Measurements from ENCODE around the gene CYFIP2. TPM values are rescaled to one million over a fixed set of nuclear protein-coding genes. Genes with fewer than 3 reads are reported as not detected.

The CYFIP2 gene
- total RNA-seq, 4 donors from 2014 or later, result 46.5 to 155 (median 57.2) TPM

GRCh38 chr5:157331807-157332206 is 65.9 kb downstream of the CYFIP2 start:
- Histone ChIP-seq H3K4me3 (no peak overlapping the region), H3K27ac (no peak overlapping the region), H3K27me3 (no peaks in the 10 kb centered on the region), H3K4me1 (no peaks in the 10 kb centered on the region), H3K9me3 (no peaks in the 10 kb centered on the region), H3K36me3 (peaks cover 0 to 18% (median 0%) of the 10 kb centered on the region in 3 donors)
- no peak for DNase-seq
- no peak for TF ChIP-seq CTCF (IDR thresholded peaks at IDR 0.05)
- TF ChIP-seq POLR2A (IDR thresholded peaks at IDR 0.05), result no peak

DNA sequence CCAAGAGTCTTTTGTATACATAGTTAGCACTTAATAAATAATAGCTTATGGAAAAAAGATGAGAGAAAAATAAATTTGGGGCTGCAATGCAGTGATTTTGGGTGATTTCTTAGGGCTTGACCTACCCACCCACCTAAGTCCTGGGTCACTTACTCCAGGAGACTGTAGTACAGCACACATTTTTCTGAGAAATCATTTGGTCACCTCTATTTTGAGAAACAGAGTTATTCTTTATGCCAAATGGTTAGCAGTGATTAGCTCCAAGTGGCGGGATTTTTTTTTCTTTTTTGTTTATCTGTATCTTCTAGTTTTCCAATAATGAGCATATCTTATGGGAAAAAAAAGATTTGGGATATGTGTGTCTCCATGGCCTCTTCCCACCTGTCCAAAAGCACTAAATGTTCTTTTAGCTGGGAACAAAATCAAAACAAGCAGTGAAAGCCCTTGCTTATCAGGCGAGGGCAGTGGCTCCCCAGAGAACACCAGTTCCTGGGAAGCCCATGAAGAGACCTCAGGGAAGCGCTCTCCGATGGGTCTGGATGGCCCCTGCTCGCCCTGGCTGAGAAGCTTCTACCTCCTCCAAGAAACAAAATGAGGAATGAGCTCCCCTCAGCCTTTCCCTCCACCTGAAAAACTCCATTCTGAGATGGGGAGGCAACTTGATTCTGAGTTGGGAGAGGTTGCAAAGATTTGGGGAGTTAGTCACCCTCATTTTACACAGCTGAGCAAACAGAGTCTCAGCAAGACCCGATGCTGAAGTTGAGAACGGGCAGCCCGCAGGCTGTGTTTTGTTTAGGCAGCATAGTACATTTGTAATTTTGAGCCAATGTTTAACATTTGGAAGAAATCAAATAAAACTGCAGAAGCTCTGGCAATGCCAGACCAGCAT is 69.9 kb downstream of the CYFIP2 start:
- no peak for DNase-seq
- no peak overlapping the region for H3K4me3 ChIP-seq
- TF ChIP-seq POLR2A (IDR thresholded peaks at IDR 0.05) (no peak), CTCF (IDR thresholded peaks at IDR 0.05) (no peak)
- no peak overlapping the region for H3K27ac ChIP-seq
- no peaks in the 10 kb centered on the region for H3K9me3 ChIP-seq
- H3K27me3 ChIP-seq, result no peaks in the 10 kb centered on the region
- H3K36me3 ChIP-seq, result peaks cover 0 to 15% (median 0%) of the 10 kb centered on the region in 3 donors
- no peaks in the 10 kb centered on the region for H3K4me1 ChIP-seq

GRCh38 chr5:157336423-157336744 is 70.5 kb downstream of the CYFIP2 start:
- no peak overlapping the region for H3K4me3 ChIP-seq
- no peak for DNase-seq
- H3K27me3 ChIP-seq, result no peaks in the 10 kb centered on the region
- peaks cover 0 to 11% (median 0%) of the 10 kb centered on the region in 3 donors for H3K36me3 ChIP-seq
- TF ChIP-seq CTCF (IDR thresholded peaks at IDR 0.05) (no peak), POLR2A (IDR thresholded peaks at IDR 0.05) (no peak)
- no peak overlapping the region for H3K27ac ChIP-seq
- no peaks in the 10 kb centered on the region for H3K4me1 ChIP-seq
- H3K9me3 ChIP-seq, result no peaks in the 10 kb centered on the region

- H3K4me1 ChIP-seq, result no peaks in the 10 kb centered on the region
- no peaks in the 10 kb centered on the region for H3K36me3 ChIP-seq
- H3K27me3 ChIP-seq, result no peaks in the 10 kb centered on the region
- H3K27ac ChIP-seq, result no peak overlapping the region
- no peak for DNase-seq
- no peak overlapping the region for H3K4me3 ChIP-seq
- no peak for TF ChIP-seq CTCF (IDR thresholded peaks at IDR 0.05)
- TF ChIP-seq POLR2A (IDR thresholded peaks at IDR 0.05), result no peak
- no peaks in the 10 kb centered on the region for H3K9me3 ChIP-seq
Measured at GRCh38 chr5:157339409-157339808, 73.5 kb downstream of the CYFIP2 start.

GRCh38 chr5:157342822-157343402 is 77.0 kb downstream of the CYFIP2 start:
- Histone ChIP-seq H3K4me3 (no peak overlapping the region), H3K27me3 (no peaks in the 10 kb centered on the region), H3K36me3 (no peaks in the 10 kb centered on the region), H3K4me1 (no peaks in the 10 kb centered on the region), H3K9me3 (no peaks in the 10 kb centered on the region), H3K27ac (no peak overlapping the region)
- peak in 2 of 3 donors; percentile 29 to 63 for DNase-seq
- no peak for TF ChIP-seq POLR2A (IDR thresholded peaks at IDR 0.05)
- peak in 5 of 6 experiments; percentile 34 to 60 (median 42) for TF ChIP-seq CTCF (IDR thresholded peaks at IDR 0.05)

All from Peyer's patch (tissue), 4 donors.